ENCODE results near the gene DSCAML1. TPM values are rescaled to one million over a fixed set of nuclear protein-coding genes. Genes with fewer than 3 reads are reported as not detected.

Gene DSCAML1
- total RNA-seq, 1 donor from 2014 or later = 0.09 TPM

DNA sequence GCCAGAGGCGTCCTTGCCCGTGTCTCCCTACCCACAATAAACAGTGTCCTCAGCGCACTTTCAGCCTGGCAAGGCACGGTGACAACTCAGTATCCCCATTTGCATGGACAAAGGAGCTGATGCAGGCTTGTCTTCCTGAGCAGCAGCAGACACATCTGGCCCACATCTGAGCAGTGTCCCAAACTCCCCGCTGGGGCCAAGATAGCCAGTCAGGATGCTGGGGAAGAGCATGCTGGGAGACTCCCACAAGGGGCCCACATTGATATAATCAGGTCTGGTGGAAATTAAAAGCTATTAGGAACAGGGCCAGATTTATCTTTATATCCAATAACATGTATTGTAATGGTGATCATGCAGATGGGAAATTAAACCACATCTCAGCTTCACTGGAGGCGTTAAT, 24.7 kb downstream of the DSCAML1 start:
- Mint-ChIP-seq H3K4me1 (peaks cover 4% of the 10 kb centered on the region), H3K9me3 (no peaks in the 10 kb centered on the region), H3K36me3 (ENCODE audit: low read depth) (no peaks in the 10 kb centered on the region), H3K4me3 (no peak overlapping the region), H3K27ac (ENCODE audit: unreplicated experiment) (no peak overlapping the region), H3K27me3 (ENCODE audit: low read depth) (peaks cover 21% of the 10 kb centered on the region)
- TF ChIP-seq, protein P1, sequence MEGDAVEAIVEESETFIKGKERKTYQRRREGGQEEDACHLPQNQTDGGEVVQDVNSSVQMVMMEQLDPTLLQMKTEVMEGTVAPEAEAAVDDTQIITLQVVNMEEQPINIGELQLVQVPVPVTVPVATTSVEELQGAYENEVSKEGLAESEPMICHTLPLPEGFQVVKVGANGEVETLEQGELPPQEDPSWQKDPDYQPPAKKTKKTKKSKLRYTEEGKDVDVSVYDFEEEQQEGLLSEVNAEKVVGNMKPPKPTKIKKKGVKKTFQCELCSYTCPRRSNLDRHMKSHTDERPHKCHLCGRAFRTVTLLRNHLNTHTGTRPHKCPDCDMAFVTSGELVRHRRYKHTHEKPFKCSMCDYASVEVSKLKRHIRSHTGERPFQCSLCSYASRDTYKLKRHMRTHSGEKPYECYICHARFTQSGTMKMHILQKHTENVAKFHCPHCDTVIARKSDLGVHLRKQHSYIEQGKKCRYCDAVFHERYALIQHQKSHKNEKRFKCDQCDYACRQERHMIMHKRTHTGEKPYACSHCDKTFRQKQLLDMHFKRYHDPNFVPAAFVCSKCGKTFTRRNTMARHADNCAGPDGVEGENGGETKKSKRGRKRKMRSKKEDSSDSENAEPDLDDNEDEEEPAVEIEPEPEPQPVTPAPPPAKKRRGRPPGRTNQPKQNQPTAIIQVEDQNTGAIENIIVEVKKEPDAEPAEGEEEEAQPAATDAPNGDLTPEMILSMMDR (conservative IDR thresholded peaks at IDR 0.05) = no peak
- DNase-seq (ENCODE audit: low read depth, low spot score) = no peak

- no peaks in the 10 kb centered on the region for H3K9me3 Mint-ChIP-seq
- peaks cover 18% of the 10 kb centered on the region for H3K27me3 Mint-ChIP-seq (ENCODE audit: low read depth)
- no peaks in the 10 kb centered on the region for H3K36me3 Mint-ChIP-seq (ENCODE audit: low read depth)
- DNase-seq (ENCODE audit: low read depth, low spot score) = no peak
- no peak overlapping the region for H3K27ac Mint-ChIP-seq (ENCODE audit: unreplicated experiment)
- peaks cover 4% of the 10 kb centered on the region for H3K4me1 Mint-ChIP-seq
- TF ChIP-seq, protein P1 (conservative IDR thresholded peaks at IDR 0.05) = no peak
- H3K4me3 Mint-ChIP-seq = no peak overlapping the region
These were observed 25.2 kb downstream of the DSCAML1 start for GRCh38 chr11:117771841-117772240.

GRCh38 chr11:117771197-117771596, 25.8 kb downstream of the DSCAML1 start:
- Mint-ChIP-seq H3K4me3 (no peak overlapping the region), H3K9me3 (no peaks in the 10 kb centered on the region), H3K27ac (ENCODE audit: unreplicated experiment) (peak overlapping the region; percentile 79), H3K4me1 (peaks cover 4% of the 10 kb centered on the region), H3K27me3 (ENCODE audit: low read depth) (peaks cover 12% of the 10 kb centered on the region), H3K36me3 (ENCODE audit: low read depth) (no peaks in the 10 kb centered on the region)
- TF ChIP-seq, protein P1 (conservative IDR thresholded peaks at IDR 0.05) = no peak
- no peak for DNase-seq (ENCODE audit: low read depth, low spot score)

- H3K4me1 Mint-ChIP-seq = peaks cover 4% of the 10 kb centered on the region
- H3K4me3 Mint-ChIP-seq = no peak overlapping the region
- TF ChIP-seq, protein P1 (conservative IDR thresholded peaks at IDR 0.05) = no peak
- no peaks in the 10 kb centered on the region for H3K9me3 Mint-ChIP-seq
- H3K36me3 Mint-ChIP-seq (ENCODE audit: low read depth) = no peaks in the 10 kb centered on the region
- H3K27ac Mint-ChIP-seq (ENCODE audit: unreplicated experiment) = no peak overlapping the region
- DNase-seq (ENCODE audit: low read depth, low spot score) = no peak
- peaks cover 11% of the 10 kb centered on the region for H3K27me3 Mint-ChIP-seq (ENCODE audit: low read depth)
These were observed 27.0 kb downstream of the DSCAML1 start for GRCh38 chr11:117770061-117770460.

DNA sequence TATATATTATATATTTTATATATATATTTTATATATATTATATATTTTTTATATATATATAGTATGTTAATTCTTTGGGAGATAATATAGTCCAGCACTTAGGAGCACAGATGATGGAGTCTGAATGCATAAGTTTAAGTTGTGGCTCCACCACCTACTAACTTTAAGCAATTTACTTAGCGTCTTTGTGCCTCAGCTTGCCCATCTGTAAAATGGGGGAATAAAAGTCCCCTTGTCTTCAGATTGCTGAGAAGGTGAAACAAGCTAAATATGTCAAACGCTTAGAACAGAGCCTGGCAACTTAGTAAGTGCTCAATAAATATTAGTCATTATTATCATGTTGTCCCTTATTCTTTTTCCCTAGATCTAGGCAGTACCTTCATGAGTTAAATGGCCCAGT, 27.5 kb downstream of the DSCAML1 start:
- no peak overlapping the region for H3K4me3 Mint-ChIP-seq
- H3K27me3 Mint-ChIP-seq (ENCODE audit: low read depth) = peaks cover 11% of the 10 kb centered on the region

More for the DNA sequence above, 27.5 kb downstream of the DSCAML1 start:
- TF ChIP-seq, protein P1 (conservative IDR thresholded peaks at IDR 0.05) = no peak
- Mint-ChIP-seq H3K27ac (ENCODE audit: unreplicated experiment) (no peak overlapping the region), H3K36me3 (ENCODE audit: low read depth) (no peaks in the 10 kb centered on the region), H3K4me1 (peaks cover 4% of the 10 kb centered on the region), H3K9me3 (no peaks in the 10 kb centered on the region)
- no peak for DNase-seq (ENCODE audit: low read depth, low spot score)

Data from neural crest cell (in vitro differentiated cells).